A549 (cell line): ENCODE data around the gene CEP128. TPM values are rescaled to one million over a fixed set of nuclear protein-coding genes. Genes with fewer than 3 reads are reported as not detected.

Experiments used
- ATAC-seq, 2 experiments: fragments of 200-7000 bp in 1 of 2; fragments of >200 bp in 1 of 2; cut with Nextera tagmentation in 1 of 2; cut with Tn5 transposase in 1 of 2; 3 replicates each; pipeline versions ENCODE4 v1.8.0 to v1.9.1; 2018 to 2020; ENCODE audit warnings: mild to moderate bottlenecking in 1 of 2, moderate library complexity in 1 of 2
- CTCF ChIA-PET: fragments of 300-600 bp; sonication (Branson Sonifier 250); formaldehyde crosslinking; extraction: SDS; loops from one replicate; lab custom pipeline; 2021; ENCODE audit warnings: antibody characterized with exemption, inconsistent platforms; lab: Yijun Ruan, JAX
- POLR2A ChIA-PET: fragments of 350-600 bp; formaldehyde crosslinking; extraction: SDS; loops from one replicate; lab custom pipeline; 2021; ENCODE audit warnings: antibody characterized with exemption, inconsistent platforms; lab: Yijun Ruan, JAX
- DNase-seq, 2 experiments: peaks; one replicate each; pipeline versions ENCODE4 v3.0.0 to v3.0.0-alpha.2; 2011 to 2016; ENCODE audit warnings: low read depth in 1 of 2, low spot score in 1 of 2
- FAIRE-seq: peaks from 2 replicates; lab custom pipeline; 2011; peaks lifted over from hg19 to GRCh38; lab: Jason Lieb, UNC
- H3K27ac ChIP-seq, 2 experiments: fragments of >200 bp; sonication (Bioruptor Twin); formaldehyde crosslinking; 3 replicates each; pipeline ENCODE4 v1.5.1; 2016 to 2017
- H3K4me1 ChIP-seq: fragments of >200 bp; sonication (Bioruptor Twin); formaldehyde crosslinking; 3 replicates; pipeline ENCODE4 v1.6.1; 2016
- H3K4me2 ChIP-seq: fragments of >200 bp; sonication (Bioruptor Twin); formaldehyde crosslinking; 3 replicates; pipeline ENCODE4 v1.6.1; 2016
- H3K4me3 ChIP-seq: fragments of >200 bp; sonication (Bioruptor Twin); formaldehyde crosslinking; 3 replicates; pipeline ENCODE4 v1.5.1; 2016
- H3K9me3 ChIP-seq: fragments of >200 bp; sonication (Bioruptor Twin); formaldehyde crosslinking; 3 replicates; pipeline ENCODE4 v1.6.1; 2016
- BHLHE40 ChIP-seq: IDR thresholded peaks from 2 replicates; pipeline ENCODE4 v1.6.1; 2012; ENCODE audit warnings: low read depth, low read length, inconsistent platforms
- CBX2 ChIP-seq: fragments of 200-600 bp; sonication (generic); IDR thresholded peaks from 2 replicates; pipeline ENCODE4 v1.6.1; 2016; ENCODE audit warnings: low read depth, mild to moderate bottlenecking, borderline replicate concordance
- CBX8 ChIP-seq: fragments of 200-600 bp; sonication (generic); IDR thresholded peaks from 2 replicates; pipeline ENCODE4 v1.6.1; 2016
- CEBPB ChIP-seq, 2 experiments: fragments of >200 bp in 1 of 2; sonication (Bioruptor Twin) in 1 of 2; formaldehyde crosslinking in 1 of 2; IDR thresholded peaks; 2 replicates each; pipeline ENCODE4 v1.6.1; 2012 to 2016
- CHD4 ChIP-seq: fragments of 200-600 bp; sonication (generic); IDR thresholded peaks from 2 replicates; pipeline ENCODE4 v1.6.1; 2016; ENCODE audit warnings: antibody characterized with exemption, mild to moderate bottlenecking, borderline replicate concordance
- EHF ChIP-seq: fragments of 250-450 bp; sonication (Bioruptor Pico); IDR thresholded peaks from 2 replicates; pipeline ENCODE4 v1.5.0; 2020; ENCODE audit warnings: mild to moderate bottlenecking
- EHMT2 ChIP-seq: fragments of 200-600 bp; sonication (generic); IDR thresholded peaks from 2 replicates; pipeline ENCODE4 v1.6.1; 2016; ENCODE audit warnings: antibody characterized with exemption, low read depth, mild to moderate bottlenecking, moderate library complexity
- ELK1 ChIP-seq: fragments of 150-350 bp; IDR thresholded peaks from 2 replicates; pipeline ENCODE4 v1.6.1; 2014; ENCODE audit warnings: low read depth, mild to moderate bottlenecking, low read length
- FOSL2 ChIP-seq, 2 experiments: fragments of 450-650 bp in 1 of 2; fragments of >200 bp in 1 of 2; sonication (Bioruptor Twin) in 1 of 2; formaldehyde crosslinking; IDR thresholded peaks; 2 replicates each; pipeline versions ENCODE4 v1.5.0 to v1.6.1; 2016 to 2020; ENCODE audit warnings: mild to moderate bottlenecking in 1 of 2, moderate library complexity in 1 of 2
- FOXS1 ChIP-seq: fragments of 250-450 bp; sonication (Bioruptor Pico); IDR thresholded peaks from 2 replicates; pipeline ENCODE4 v1.5.0; 2020; ENCODE audit warnings: mild to moderate bottlenecking, moderate library complexity
- GATA3 ChIP-seq: IDR thresholded peaks from 2 replicates; pipeline ENCODE4 v1.6.1; 2012; ENCODE audit warnings: borderline replicate concordance
- HES2 ChIP-seq: fragments of >200 bp; sonication (Bioruptor Twin); formaldehyde crosslinking; IDR thresholded peaks from 2 replicates; pipeline ENCODE4 v1.6.1; 2016
- JUN ChIP-seq, 2 experiments: fragments of >200 bp; sonication (Bioruptor Twin); formaldehyde crosslinking; IDR thresholded peaks; 2 replicates in 1 of 2; 3 replicates in 1 of 2; pipeline ENCODE4 v1.6.1; 2016 to 2017
- JUNB ChIP-seq: fragments of >200 bp; sonication (Bioruptor Twin); formaldehyde crosslinking; IDR thresholded peaks from 2 replicates; pipeline ENCODE4 v1.6.1; 2016
- KDM1A ChIP-seq: fragments of 200-600 bp; sonication (generic); IDR thresholded peaks from 2 replicates; pipeline ENCODE4 v1.6.1; 2016; ENCODE audit warnings: low read depth, mild to moderate bottlenecking
- MAX ChIP-seq: IDR thresholded peaks from 2 replicates; pipeline ENCODE4 v1.6.1; 2012
- MAZ ChIP-seq: fragments of 150-350 bp; IDR thresholded peaks from 2 replicates; pipeline ENCODE4 v1.6.1; 2014; ENCODE audit warnings: antibody characterized with exemption, low read depth, low read length, borderline replicate concordance
- MYC ChIP-seq: IDR thresholded peaks from 2 replicates; pipeline ENCODE4 v1.6.1; 2012; ENCODE audit warnings: mild to moderate bottlenecking, inconsistent platforms, low read length, improper control_type of control experiment, borderline replicate concordance
- PBX3 ChIP-seq: IDR thresholded peaks from 2 replicates; pipeline ENCODE4 v1.6.1; 2012
- PHF8 ChIP-seq: fragments of 200-600 bp; sonication (generic); IDR thresholded peaks from 2 replicates; pipeline ENCODE4 v1.6.1; 2016; ENCODE audit warnings: low read depth, mild to moderate bottlenecking, antibody characterized with exemption, moderate library complexity, borderline replicate concordance
- POLR2AphosphoS2 ChIP-seq: conservative IDR thresholded peaks from 2 replicates; pipeline ENCODE4 v1.6.1; 2012; ENCODE audit warnings: low read length, improper control_type of control experiment, inconsistent platforms
- RFX5 ChIP-seq: fragments of 450-650 bp; IDR thresholded peaks from 2 replicates; pipeline ENCODE4 v1.7.1; 2014; ENCODE audit warnings: antibody characterized with exemption, mild to moderate bottlenecking, moderate library complexity
- SREBF2 ChIP-seq: fragments of 450-650 bp; IDR thresholded peaks from 2 replicates; pipeline ENCODE4 v1.6.1; 2014; ENCODE audit warnings: mild to moderate bottlenecking, moderate library complexity
- ZC3H11A ChIP-seq: fragments of 450-650 bp; IDR thresholded peaks from 2 replicates; pipeline ENCODE4 v1.6.1; 2014; ENCODE audit warnings: antibody characterized with exemption, mild to moderate bottlenecking
- ZFP36 ChIP-seq: fragments of 450-650 bp; IDR thresholded peaks from 2 replicates; pipeline ENCODE4 v1.6.1; 2014; ENCODE audit warnings: borderline replicate concordance; ENCODE audit not compliant: partially characterized antibody
- ZNF302 ChIP-seq: fragments of 250-450 bp; sonication (Bioruptor Pico); IDR thresholded peaks from 2 replicates; pipeline ENCODE4 v1.9.0; 2021; ENCODE audit warnings: inconsistent platforms, mild to moderate bottlenecking, moderate library complexity
- WGBS: methylation state at CpG from one replicate; pipeline ENCODE4 v1.1.6; 2017; ENCODE audit errors: missing lambda C conversion rate; 5-methylcytosine and 5-hydroxymethylcytosine counted together
- polyA plus RNA-seq, 4 experiments: library from polyadenylated mRNA; depleted of rRNA in 3 of 4; stranded (reverse); fragments of >200 nt; fragmentation: RNase III in 1 of 4; extraction: RNeasy Plus Mini Kit Qiagen cat#74134 plus additional on column Dnase treatment in 1 of 4; gene quantifications; 2 replicates in 3 of 4; 3 replicates in 1 of 4; pipeline ENCODE4 v1.2.3, GENCODE V29; 2011 to 2017
- TF ChIP-seq, protein P1 (sequence below): fragments of >200 bp; sonication (Bioruptor Twin); formaldehyde crosslinking; IDR thresholded peaks from 3 replicates; pipeline ENCODE4 v1.6.1; 2016
- TF ChIP-seq, protein P2 (sequence below): IDR thresholded peaks from 2 replicates; pipeline ENCODE4 v1.6.1; 2012; ENCODE audit warnings: low read depth, borderline replicate concordance

Gene CEP128
- polyA plus RNA-seq, 2 of the 4 experiments (the other 2 are of a cell fraction): 5.8 to 7.0 TPM

- peaks cover 7% of the 10 kb centered on the region; the same call in 1 of the 3 replicates for H3K9me3 ChIP-seq
- H3K4me2 ChIP-seq: 0 out of 3 replicates have a peak overlapping the region, but pooled peaks have one; percentile 6
- ATAC-seq: peak in 1 of 2 experiments; percentile 65; a peak in 3 of 6 replicates
- DNase-seq: peak in 1 of 2 experiments; percentile 68
- TF ChIP-seq CEBPB (IDR thresholded peaks at IDR 0.05) (peak in 1 of 2 experiments; percentile 10; a peak in 1 of 4 replicates), ELK1 (no peak), MYC (no peak), MAZ (no peak), CBX2 (no peak), ZFP36 (peak; percentile 27), BHLHE40 (no peak), PBX3 (no peak), RFX5 (no peak), JUN (IDR thresholded peaks at IDR 0.05) (0 out of 5 replicates have a peak, but pooled peaks of 1 of the 2 experiments have one; percentile 20), CHD4 (no peak), GATA3 (peak; percentile 85)
- FAIRE-seq: no peak
- H3K4me1 ChIP-seq: no peaks in the 10 kb centered on the region
- ChIA-PET CTCF (no interaction called here), POLR2A (no interaction called here)
- no peak overlapping the region for H3K4me3 ChIP-seq
- H3K27ac ChIP-seq: no peak overlapping the region
- 27% methylated on average over 5 of the region's 5 CpGs for WGBS
Measured at GRCh38 chr14:80468331-80469122, 473.0 kb downstream of the CEP128 start.

- 87% methylated on average over 7 of the region's 7 CpGs for WGBS
- no peaks in the 10 kb centered on the region for H3K4me1 ChIP-seq
- no peak for FAIRE-seq
Measured at GRCh38 chr14:80465546-80466220, 475.9 kb downstream of the CEP128 start.

More at GRCh38 chr14:80465546-80466220, 475.9 kb downstream of the CEP128 start:
- Histone ChIP-seq H3K9me3 (no peaks in the 10 kb centered on the region), H3K4me3 (no peak overlapping the region), H3K27ac (no peak overlapping the region), H3K4me2 (no peak overlapping the region)
- ATAC-seq: no peak
- TF ChIP-seq RFX5 (no peak), EHMT2 (no peak), JUNB (no peak), POLR2AphosphoS2 (no peak), ZC3H11A (no peak), SREBF2 (no peak), MYC (no peak), KDM1A (no peak), CEBPB (IDR thresholded peaks at IDR 0.05) (no peak), HES2 (no peak), EHF (CRISPR knock-in tag) (no peak), ZNF302 (CRISPR knock-in tag) (no peak), FOXS1 (CRISPR knock-in tag) (no peak), CBX2 (no peak), CBX8 (no peak), PHF8 (no peak), MAX (no peak), FOSL2 (IDR thresholded peaks at IDR 0.05) (no peak), FOSL2 (CRISPR knock-in tag; IDR thresholded peaks at IDR 0.05) (no peak)
- TF ChIP-seq, protein P1, sequence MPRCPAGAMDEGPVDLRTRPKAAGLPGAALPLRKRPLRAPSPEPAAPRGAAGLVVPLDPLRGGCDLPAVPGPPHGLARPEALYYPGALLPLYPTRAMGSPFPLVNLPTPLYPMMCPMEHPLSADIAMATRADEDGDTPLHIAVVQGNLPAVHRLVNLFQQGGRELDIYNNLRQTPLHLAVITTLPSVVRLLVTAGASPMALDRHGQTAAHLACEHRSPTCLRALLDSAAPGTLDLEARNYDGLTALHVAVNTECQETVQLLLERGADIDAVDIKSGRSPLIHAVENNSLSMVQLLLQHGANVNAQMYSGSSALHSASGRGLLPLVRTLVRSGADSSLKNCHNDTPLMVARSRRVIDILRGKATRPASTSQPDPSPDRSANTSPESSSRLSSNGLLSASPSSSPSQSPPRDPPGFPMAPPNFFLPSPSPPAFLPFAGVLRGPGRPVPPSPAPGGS: no peak
- TF ChIP-seq, protein P2, sequence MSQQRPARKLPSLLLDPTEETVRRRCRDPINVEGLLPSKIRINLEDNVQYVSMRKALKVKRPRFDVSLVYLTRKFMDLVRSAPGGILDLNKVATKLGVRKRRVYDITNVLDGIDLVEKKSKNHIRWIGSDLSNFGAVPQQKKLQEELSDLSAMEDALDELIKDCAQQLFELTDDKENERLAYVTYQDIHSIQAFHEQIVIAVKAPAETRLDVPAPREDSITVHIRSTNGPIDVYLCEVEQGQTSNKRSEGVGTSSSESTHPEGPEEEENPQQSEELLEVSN: no peak
- ChIA-PET POLR2A (no interaction called here), CTCF (interaction anchor here (0.7 kb wide), 1 partner anchor 248 kb away, joined by 3 read pairs; no protein-coding TSS in a partner anchor)
- DNase-seq: no peak
